HepG2 (cell line): Measurements from ENCODE around the gene CCDC142. TPM values are rescaled to one million over a fixed set of nuclear protein-coding genes. Genes with fewer than 3 reads are reported as not detected.

Experiments
- DMAP1 ChIP-seq: IDR thresholded peaks from 2 replicates; pipeline ENCODE4 v1.6.1; 2016
- JARID2 ChIP-seq: sonication (generic); formaldehyde crosslinking; IDR thresholded peaks from 2 replicates; pipeline ENCODE4 v1.8.1; 2023; ENCODE audit warnings: missing genetic modification reagents, inconsistent platforms; ENCODE audit not compliant: insufficient replicate concordance
- MED1 ChIP-seq: sonication (generic); formaldehyde crosslinking; IDR thresholded peaks from 2 replicates; pipeline ENCODE4 v1.4.0; 2020; ENCODE audit warnings: missing genetic modification reagents
- RXRA ChIP-seq: sonication (generic); formaldehyde crosslinking; IDR thresholded peaks from 2 replicates; pipeline ENCODE4 v1.5.1; 2020; ENCODE audit warnings: missing genetic modification reagents
- SOX13 ChIP-seq, 3 experiments: fragments of 450-650 bp in 1 of 3; sonication (generic) in 1 of 3; formaldehyde crosslinking in 1 of 3; IDR thresholded peaks in 2 of 3; conservative IDR thresholded peaks in 1 of 3; 2 replicates each; pipeline versions ENCODE4 v1.5.0 to v1.6.1; 2016 to 2020; ENCODE audit warnings: antibody characterized with exemption in 1 of 3, mild to moderate bottlenecking in 1 of 3, missing compliant biosample characterization in 1 of 3, missing genetic modification reagents in 1 of 3, moderate library complexity in 1 of 3
- SPEN ChIP-seq: sonication (generic); formaldehyde crosslinking; IDR thresholded peaks from 2 replicates; pipeline ENCODE4 v1.5.1; 2020; ENCODE audit warnings: low read depth, mild to moderate bottlenecking, missing genetic modification reagents
- TAF1 ChIP-seq: sonication (generic); formaldehyde crosslinking; IDR thresholded peaks from 2 replicates; pipeline ENCODE4 v1.4.0; 2020; ENCODE audit warnings: missing genetic modification reagents
- TIGD3 ChIP-seq: sonication (generic); formaldehyde crosslinking; IDR thresholded peaks from 2 replicates; pipeline ENCODE4 v1.5.1; 2020; ENCODE audit warnings: mild to moderate bottlenecking, missing genetic modification reagents, borderline replicate concordance
- ZC3H4 ChIP-seq: sonication (generic); formaldehyde crosslinking; IDR thresholded peaks from 2 replicates; pipeline ENCODE4 v1.4.0; 2020; ENCODE audit warnings: missing genetic modification reagents, borderline replicate concordance
- ZKSCAN5 ChIP-seq: sonication (generic); formaldehyde crosslinking; IDR thresholded peaks from 2 replicates; pipeline ENCODE4 v1.5.1; 2020; ENCODE audit warnings: mild to moderate bottlenecking, missing genetic modification reagents
- ZNF230 ChIP-seq: sonication (generic); formaldehyde crosslinking; IDR thresholded peaks from 2 replicates; pipeline ENCODE4 v1.4.0; 2020; ENCODE audit warnings: mild to moderate bottlenecking, missing genetic modification reagents
- ZNF24 ChIP-seq: fragments of 450-650 bp; IDR thresholded peaks from 2 replicates; pipeline ENCODE4 v1.6.1; 2017; ENCODE audit warnings: antibody characterized with exemption, mild to moderate bottlenecking
- ZNF280D ChIP-seq: sonication (generic); formaldehyde crosslinking; IDR thresholded peaks from 2 replicates; pipeline ENCODE4 v1.5.1; 2020; ENCODE audit warnings: mild to moderate bottlenecking, missing genetic modification reagents
- ZNF318 ChIP-seq: sonication (generic); formaldehyde crosslinking; IDR thresholded peaks from 2 replicates; pipeline ENCODE4 v1.4.0; 2020; ENCODE audit warnings: mild to moderate bottlenecking, missing genetic modification reagents
- ZNF614 ChIP-seq: IDR thresholded peaks from 2 replicates; pipeline ENCODE4 v1.6.1; 2018; ENCODE audit warnings: missing biosample characterization, missing genetic modification reagents, inconsistent platforms, borderline replicate concordance
- ZNF720 ChIP-seq: sonication (generic); formaldehyde crosslinking; IDR thresholded peaks from 2 replicates; pipeline ENCODE4 v1.4.0; 2020; ENCODE audit warnings: missing genetic modification reagents
- polyA plus RNA-seq, 8 experiments: library from polyadenylated mRNA; depleted of rRNA in 3 of 8; stranded (reverse) in 7 of 8; unstranded in 1 of 8; fragments of >200 nt; fragmentation: Illumina TruSeq in 4 of 8; extraction: Trizol in 4 of 8; gene quantifications; 2 replicates each; pipeline versions ENCODE4 v1.2.1 to v1.2.3, GENCODE V29; 2011 to 2016; ENCODE audit warnings: low read depth in 4 of 8, missing spikeins in 1 of 8, mixed read lengths in 1 of 8; ENCODE audit not compliant: insufficient read depth in 1 of 8
- total RNA-seq, 5 experiments: library from RNA; depleted of rRNA; stranded (reverse); fragments of >200 nt; fragmentation: Illumina TruSeq; extraction: Trizol; gene quantifications; 2 replicates each; pipeline ENCODE4 v1.2.3, GENCODE V29; 2016; ENCODE audit warnings: low read depth in 1 of 5

CCDC142 gene
- total and polyA plus RNA-seq, 2 of the 13 experiments (the other 11 are each of a cell fraction or from before 2014, with no cell fraction given), result 14.7 to 30.4 TPM

GRCh38 chr2:74502720-74503505, 20.1 kb upstream of the CCDC142 start (continued):
- TF ChIP-seq TIGD3 (CRISPR knock-in tag), result peak; percentile 65; the same call in 1 of the 2 replicates
- peak; percentile 56; the same call in 1 of the 2 replicates for TF ChIP-seq RXRA (CRISPR knock-in tag)
- TF ChIP-seq ZC3H4 (CRISPR knock-in tag), result peak; percentile 87
- TF ChIP-seq JARID2 (CRISPR knock-in tag), result no peak
- TF ChIP-seq ZNF318 (CRISPR knock-in tag), result no peak; the same call in 1 of the 2 replicates
- TF ChIP-seq MED1 (CRISPR knock-in tag), result peak; percentile 48
- peak; percentile 76 for TF ChIP-seq DMAP1
- peak; percentile 35; the same call in 1 of the 2 replicates for TF ChIP-seq SOX13 (IDR thresholded peaks at IDR 0.05)
- peak in 1 of 2 experiments; percentile 3; a peak in 1 of 4 replicates for TF ChIP-seq SOX13 (CRISPR knock-in tag; conservative IDR thresholded peaks at IDR 0.05 in 1 of 2, IDR thresholded peaks at IDR 0.05 in 1 of 2)
- TF ChIP-seq ZNF720 (CRISPR knock-in tag), result no peak
- TF ChIP-seq ZNF230 (CRISPR knock-in tag), result no peak
- TF ChIP-seq SPEN (CRISPR knock-in tag), result peak; percentile 14; the same call in 1 of the 2 replicates
- peak; percentile 79; the same call in 1 of the 2 replicates for TF ChIP-seq ZNF280D (CRISPR knock-in tag)
- peak; percentile 81 for TF ChIP-seq TAF1
- no peak for TF ChIP-seq ZNF24
- TF ChIP-seq ZNF614 (CRISPR knock-in tag), result peak; percentile 48; the same call in 1 of the 2 replicates
- peak; percentile 50; the same call in 1 of the 2 replicates for TF ChIP-seq ZKSCAN5 (CRISPR knock-in tag)
